ENCODE results near the gene CDC37.

CDC37 gene

DNA sequence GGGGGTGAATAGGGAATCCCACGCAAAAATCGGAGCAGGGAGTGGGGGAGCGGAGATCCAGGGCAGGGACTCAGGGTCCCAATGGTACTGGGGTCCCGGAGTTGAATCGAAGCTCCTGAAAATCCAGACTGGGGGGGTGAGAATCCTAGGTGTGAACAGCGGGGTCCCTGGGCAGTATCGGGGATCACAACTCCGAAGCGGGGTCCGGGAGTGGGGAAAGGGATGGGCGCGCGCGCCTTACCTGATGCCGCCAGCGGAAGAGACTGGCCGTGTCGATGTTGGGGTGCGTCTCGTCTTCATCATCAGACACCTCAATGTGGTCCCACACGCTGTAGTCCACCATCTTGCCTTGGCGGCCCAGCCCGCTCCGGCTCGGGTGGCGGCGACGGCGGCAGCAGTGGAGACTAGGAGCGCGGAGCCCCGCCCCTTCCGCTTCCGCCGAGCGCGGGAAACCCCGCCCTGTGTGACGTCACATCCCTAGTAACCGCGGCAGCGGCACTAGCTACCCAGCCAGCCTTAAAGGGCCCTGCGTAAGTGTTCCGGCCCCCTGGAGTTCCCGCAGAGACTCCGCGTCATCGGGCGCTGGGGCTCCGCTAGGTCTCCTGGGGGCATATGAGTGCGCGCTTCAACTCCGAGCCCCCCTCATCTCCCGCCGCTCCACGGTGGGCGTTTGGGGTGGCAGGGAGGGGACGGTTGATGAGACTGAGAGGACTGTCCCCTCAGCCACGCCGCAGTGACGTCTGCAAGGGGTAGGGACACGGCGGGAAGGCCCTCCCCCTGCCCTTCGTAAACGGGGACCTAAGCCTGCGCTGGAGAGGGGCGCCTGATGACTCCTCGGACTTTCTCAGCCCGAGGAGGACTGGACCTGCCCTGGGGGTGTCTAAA is at the start of gene CDC37:
Gene CDC37 (minus strand): TSS at position 406 of the 885 bp plus-strand sequence. CDS start 63 bp downstream, at position 343.
- DNase-seq: peak; percentile 98

DNA sequence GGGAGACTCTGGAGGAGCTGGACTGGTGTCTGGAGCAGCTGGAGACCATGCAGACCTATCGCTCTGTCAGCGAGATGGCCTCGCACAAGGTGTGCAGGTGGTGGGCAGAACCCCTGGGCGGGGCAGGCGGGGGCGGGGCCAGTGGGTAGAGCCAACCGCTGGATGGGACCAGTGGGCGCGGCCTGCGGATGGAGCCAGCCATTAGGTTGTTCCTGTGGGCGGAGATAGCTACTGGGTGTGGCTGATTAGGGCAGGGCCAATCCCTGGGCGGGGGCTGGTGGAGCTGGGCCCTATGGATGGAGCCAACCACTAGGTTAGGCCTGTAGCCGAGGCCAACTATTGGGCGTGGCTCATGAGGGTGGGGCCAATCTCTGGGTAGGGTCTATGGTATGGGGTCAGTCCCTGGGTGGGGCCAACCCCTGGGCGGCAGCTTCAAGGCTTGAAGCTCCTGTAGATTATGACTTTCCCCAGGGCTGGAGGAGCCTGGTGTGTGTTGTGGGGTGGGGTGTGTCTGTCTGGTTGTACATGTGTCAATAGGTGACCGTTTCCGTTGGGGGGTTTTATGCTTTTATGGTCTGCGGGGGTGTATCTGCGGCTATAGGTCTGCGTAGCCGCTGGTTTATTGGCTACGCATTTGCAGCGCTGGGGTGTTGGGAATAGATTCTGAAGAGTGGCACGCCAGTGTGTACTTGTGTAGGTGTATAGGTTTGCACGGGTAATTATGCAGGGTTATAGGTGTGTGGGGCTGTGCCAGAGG is 47.7 kb upstream of the CDC37 start:
- no peak for DNase-seq

DNA sequence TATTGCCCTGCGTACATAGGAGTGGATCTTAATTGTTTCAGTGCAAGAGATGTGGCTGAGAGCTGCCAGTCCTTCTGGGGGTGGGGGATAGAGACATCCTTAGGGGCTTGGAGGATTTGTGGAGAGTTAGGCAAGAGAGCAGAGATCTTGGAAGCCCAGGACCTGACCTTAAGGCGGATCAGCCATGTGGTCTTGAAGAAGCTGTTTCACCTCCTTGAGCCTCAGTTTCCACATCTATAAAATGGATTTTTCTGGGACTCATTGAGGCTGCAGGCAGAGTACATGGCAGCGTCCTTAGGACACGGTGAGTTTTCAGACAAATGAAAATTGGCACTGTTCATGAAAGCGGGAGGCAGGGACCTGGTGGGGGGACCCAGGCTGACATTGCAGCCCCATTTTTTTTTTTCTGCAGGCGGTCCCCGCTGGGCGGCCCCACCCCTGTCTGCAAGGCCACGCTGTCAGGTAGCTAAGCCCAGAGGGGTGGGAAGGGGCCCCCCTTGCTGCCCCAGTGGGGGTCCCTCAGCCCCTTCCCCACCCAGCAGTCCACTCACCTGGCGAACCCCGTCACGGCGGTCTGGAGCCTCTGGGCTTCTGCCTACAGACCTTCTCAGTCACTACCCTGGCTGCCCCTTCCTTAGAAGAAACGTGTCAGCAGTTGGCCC is 47.0 kb upstream of the CDC37 start:
- DNase-seq: no peak

DNA sequence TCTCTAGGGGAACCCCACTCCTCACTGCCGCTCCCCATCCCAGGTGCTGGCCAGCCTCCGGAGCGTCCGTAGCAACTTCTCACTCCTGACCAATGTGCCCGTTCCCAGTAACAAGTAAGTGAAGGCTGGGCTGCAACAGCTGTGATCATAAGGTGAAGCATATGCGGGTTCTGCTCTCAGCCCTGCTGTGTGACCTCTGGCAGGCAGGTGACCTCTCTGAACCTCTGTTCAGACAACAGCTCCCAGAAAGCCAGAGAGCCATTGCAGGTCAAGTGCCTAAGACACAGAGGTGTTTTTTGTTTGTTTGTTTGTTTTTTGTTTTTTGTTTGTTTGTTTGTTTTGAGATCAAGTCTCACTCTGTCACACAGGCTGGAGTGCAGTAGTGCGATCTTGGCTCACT is 45.7 kb upstream of the CDC37 start:
- DNase-seq: no peak

DNA sequence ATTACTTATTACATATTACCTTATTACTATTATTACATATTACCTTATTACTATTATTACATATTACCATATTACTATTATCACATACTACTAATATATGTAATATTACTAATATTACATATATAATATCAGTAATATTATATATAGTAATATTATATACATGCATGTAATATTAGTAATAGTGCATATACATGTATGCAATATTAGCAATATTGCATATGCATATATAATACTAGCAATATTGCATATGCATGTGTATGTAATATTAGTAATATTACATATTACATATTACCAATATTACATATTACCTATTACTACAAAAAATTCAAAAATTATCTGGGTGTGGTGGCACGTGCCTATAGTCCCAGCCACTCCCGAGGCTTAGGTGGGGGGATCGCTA is 39.4 kb upstream of the CDC37 start:
- DNase-seq: no peak

DNA sequence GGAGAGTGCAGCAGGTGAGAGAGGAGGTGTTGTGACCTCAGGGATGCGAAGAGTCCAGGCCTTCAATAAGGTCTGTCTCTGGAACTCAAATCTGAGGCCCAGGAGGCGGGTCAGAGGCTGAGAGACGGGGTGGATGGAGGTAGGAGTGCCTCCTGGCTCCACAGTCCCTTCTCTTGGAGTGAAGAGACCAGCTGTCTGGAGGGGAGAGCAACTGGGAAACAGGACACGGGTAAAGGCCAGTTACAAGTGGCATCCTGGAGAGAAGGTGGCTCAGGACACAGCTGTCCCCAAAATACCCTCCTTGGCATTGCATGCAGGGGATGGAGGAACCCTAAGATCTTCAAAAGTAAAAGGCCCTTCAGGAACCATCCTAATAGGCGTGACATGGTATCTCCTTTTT is 36.2 kb upstream of the CDC37 start:
- no peak for DNase-seq

DNA sequence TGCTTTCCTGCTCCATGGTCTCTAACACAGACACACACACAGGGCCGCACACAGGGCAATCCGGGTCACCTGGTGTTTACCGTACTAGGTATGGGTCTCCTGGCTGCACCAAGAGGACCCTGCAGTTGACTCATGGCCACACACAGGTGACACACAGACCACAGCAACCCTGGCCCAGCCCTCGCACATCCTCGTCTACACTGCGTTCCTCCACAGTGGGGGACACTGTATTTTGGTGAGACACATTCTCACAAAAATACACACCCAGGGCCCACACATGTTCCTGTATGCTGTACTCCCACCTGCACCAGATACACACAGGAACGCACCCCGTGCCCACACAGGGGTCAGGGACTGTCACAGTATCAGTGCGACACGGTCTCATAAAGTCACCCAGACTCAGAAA is 29.8 kb upstream of the CDC37 start:
- no peak for DNase-seq

DNA sequence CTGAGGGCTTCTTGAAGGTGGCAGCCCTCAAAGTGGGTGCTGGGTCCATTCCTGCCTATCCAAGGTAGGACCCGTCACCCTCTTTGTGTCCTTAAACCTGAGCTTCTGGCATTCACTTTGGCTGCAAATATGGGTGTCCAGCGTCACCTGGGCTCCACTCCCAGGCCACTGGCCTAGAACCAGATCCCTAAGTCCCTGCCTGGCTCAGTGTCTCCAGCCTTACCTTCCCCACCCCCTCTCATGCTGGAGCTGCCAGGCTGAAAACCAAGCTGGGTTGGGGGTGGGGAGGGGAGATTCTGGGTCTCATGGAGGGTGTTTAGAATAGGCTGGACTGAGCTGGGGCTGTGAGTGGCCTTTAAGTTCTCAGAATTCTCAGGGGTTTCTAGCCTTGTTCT is 29.4 kb upstream of the CDC37 start:
- no peak for DNase-seq

DNA sequence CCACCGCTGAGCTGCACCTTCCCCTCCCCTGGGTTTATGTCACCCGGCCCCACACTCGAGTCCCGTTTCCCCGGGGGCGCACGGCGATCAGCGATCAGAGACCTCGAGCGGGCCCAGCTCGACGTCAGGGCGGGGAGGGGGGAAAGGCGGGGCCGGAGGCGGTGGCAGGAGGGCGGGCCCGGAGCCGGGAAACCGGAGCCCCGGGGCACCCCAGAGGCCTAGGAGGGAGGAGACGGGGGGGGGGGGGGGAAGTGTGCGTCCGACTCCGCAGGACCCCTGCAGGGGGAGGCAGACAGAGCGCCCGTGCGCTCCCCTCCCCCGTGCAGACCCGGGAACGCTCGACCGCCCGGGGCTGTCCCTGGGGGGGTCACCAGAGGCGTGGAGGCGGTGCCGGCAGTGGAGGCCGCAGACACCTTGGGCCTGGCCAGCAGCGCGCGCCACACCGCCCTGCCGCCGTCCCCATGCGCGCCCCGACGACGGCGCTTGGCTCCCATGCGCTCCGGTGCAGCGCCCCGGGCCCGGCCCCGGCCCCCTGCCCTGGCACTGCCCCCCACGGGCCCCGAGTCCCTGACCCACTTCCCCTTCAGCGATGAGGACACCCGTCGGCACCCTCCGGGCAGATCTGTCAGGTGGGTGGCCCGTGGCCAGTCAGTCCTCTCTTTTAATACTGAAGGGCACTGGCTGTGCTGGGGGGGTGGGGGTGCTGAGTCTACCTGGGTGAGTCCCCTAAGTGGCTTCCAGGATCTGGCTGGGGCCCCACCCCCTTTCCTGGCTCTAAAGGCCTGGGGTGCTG is 28.8 kb upstream of the CDC37 start:
- peak; percentile 82 to 83 for DNase-seq

DNA sequence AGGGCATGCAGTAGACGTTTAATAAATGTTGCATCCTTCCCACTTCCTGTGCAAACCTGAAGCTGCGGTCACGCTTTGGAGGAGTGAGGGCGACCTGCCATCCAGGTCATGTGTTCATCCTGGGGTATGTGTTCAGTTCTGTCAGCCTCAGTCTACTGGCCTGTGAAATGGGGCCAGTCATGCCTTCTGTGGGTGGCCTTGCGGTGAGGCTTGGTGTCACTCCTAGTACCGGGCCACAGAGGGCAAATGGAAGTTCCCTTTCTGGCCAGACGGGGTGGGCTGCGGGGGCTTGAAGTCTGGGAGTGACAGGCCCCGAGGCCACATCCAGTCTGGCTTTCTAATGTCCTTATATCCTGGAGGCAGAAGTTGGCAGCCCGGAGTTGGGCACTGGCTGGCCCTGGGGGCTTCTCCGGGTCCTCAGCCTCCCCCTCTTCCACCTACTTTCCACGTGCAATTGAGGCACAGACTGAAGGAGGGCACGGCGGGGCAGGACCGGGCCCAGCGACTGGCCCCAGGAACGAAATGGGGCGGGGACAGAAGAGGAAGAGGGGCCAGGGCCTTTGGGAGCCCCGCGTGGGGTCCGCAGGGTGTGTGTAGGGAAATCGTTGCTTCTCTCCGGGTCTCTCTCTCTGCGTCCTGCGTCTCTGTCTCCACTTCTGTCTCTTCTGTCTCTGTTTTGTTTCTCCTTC is 28.1 kb upstream of the CDC37 start:
- DNase-seq: peak; percentile 75 to 76

DNA sequence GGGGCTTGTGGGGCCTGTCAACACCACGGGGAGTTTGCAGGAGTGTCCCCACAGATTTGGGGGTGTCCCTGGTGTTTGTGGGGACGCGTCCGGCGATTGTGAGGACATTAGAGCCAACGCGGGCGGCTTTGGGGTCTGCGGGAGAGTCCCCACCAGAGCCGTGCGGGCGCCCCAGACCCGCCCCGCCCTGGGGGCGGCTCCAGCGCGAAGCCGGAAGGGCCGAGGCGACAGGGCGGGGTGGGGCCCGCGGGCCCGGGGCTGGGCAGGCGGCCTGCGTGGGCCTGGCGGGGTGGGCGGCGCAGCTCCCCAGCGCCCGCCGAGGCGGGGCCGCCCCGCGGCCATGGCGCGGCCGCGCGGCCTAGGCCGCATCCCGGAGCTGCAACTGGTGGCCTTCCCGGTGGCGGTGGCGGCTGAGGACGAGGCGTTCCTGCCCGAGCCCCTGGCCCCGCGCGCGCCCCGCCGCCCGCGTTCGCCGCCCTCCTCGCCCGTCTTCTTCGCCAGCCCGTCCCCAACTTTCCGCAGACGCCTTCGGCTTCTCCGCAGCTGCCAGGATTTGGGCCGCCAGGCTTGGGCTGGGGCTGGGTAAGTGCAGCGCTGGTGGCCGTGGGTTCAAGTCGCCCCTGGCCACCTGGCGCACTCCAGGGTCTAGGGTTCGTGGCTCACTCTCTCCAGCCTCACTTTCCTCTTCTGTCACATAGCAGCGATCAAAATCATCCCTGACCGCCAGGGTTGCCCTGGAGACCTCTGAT is 27.3 kb upstream of the CDC37 start:
- peak in 1 of 2 donors; percentile 28 for DNase-seq

DNA sequence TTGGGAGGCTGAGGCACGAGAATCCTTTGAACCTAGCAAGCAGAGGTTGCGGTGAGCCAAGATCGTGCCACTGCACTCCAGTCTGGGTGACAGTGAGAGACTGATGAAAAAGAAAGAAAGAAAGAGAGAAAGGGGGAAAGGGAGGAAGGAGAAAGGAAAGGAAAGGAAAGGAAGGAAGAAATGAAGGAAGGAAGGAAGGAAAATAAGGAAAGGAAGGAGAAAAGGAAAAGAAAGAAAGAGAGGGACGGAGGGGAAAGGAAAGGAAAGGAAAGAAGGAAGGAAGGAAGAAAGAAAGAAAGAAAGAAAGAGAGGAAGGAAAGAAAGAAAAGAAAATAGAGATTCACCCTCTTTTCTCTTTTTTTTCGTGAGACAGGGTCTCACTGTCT is 25.6 kb upstream of the CDC37 start:
- no peak for DNase-seq

DNA sequence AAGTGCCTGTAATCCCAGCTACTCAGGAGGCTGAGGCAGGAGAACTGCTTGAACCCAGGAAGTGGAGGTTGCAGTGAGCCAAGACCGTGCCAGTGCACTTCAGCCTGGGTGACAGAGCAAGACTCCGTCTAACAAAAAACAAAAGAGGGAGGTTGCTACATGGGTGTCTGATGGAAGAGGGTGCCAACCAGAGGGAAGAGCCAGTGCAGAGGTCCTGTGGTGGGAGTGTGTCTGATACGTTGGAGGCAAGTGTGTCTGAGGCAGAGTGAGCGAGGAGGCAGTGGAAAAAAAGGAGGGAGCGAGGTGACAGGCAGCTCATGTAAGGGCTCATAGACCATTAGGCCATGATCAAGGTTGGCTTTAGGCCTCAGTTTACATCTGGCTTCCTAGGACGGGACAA is 23.8 kb upstream of the CDC37 start:
- DNase-seq: no peak

DNA sequence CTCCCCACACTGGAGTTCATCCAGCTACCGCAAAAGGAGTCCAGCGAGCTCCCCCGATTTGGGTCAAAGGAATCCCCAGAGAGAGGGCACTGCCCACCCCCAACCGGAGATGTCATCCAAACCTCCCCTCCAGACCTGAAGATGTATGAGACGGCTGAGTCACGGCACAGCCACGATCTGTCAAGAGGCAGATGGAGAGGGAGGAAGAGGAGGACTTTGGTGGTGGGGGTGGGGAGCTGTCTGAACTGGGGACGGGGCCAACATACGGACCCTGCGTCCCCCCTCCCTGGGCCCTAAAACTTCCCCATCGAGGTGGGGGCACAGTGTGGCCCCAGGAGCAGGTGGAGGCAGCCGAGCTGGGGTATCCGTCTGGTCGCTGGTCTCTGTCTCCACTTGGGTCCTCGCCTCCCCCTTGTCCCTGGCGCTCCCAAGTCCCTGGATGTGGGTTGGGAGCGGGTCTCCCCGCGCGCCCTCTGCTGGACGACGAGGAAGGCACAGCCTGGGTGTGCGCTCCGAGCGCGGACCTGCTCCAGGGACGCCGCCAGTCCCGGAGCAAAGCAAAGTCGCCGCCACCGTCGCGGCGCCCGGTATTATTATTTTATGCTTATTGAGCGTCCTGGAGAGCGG is 20.8 kb upstream of the CDC37 start:
- peak; percentile 71 to 74 for DNase-seq

DNA sequence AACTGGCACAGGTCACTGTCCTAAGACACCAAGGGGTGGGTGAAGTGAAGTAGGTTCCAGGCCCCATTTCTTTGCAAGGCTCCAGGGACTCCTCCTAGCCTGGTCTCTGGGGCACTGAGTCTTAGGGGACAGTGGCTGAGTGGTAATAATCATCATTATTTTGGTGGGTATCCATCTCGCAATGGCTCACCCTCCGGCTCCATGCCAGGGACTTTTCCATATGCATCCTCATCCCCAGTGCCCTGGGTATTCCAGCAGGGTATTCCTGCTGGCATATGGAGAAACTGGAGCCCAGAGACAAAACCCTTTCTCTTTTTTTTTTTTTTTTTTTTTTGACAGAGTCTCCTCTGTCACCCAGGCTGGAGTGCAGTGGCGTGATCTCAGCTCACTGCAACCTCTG is 19.5 kb upstream of the CDC37 start:
- DNase-seq: no peak

DNA sequence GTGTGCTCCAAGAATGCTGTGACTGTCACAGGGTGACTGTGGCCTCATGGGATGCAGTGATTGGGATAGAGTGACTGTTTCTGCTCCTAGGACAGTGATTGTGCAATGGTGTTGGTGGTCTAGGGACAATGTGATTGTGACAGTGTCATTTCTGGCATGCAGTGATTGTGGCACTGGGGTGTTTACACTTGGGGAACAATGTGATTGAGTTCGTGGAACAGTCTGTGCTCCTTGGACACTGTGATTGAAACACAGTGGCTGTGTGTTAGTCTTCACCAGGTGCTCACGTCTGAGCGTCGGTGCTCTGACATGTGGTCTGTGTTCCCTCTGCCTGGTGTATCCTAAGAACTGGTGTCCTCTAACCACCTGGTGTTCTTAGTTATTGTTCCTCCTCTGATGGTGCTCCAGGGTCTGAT is 18.7 kb upstream of the CDC37 start:
- peak in 1 of 2 donors; percentile 51 for DNase-seq

DNA sequence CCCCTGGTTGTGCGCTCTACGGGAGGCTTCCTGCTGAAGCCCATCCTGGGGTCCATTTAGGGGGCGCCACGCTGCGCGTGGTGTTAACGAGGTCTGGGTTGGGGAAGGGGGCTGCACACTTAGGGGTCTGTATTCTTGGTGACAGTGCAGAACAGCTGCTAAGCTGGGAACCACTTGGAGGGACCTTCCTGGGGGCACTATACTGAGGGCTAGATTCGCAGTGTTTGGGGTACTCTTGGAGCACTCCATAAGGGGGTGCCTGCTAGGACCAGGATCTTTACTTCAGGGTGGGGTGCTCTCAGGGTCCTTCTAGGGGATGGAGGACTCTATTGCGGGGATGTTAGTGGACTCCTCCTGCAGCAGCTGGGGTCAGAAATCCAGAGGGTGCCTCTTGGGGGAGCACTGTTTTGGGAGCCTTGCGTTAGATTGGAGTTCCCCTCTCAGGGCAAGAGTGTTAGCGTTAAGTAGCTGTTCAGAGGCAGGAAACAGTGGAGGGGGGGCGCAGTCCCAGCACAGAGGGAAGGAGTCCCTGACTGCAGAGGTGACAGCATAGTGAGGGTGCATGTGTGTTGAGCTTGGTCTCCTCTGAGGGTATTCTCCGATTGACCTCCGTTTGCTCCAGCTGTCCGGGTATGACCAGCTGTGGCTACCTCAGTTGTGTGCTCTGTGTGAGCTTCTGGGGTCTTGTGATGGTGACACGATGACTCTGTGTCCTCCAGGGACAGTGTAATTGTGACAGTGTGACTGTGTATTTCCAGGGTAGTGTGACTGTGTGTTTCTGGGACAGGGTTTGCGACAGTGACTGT is 18.1 kb upstream of the CDC37 start:
- DNase-seq: peak in 1 of 2 donors; percentile 48

DNA sequence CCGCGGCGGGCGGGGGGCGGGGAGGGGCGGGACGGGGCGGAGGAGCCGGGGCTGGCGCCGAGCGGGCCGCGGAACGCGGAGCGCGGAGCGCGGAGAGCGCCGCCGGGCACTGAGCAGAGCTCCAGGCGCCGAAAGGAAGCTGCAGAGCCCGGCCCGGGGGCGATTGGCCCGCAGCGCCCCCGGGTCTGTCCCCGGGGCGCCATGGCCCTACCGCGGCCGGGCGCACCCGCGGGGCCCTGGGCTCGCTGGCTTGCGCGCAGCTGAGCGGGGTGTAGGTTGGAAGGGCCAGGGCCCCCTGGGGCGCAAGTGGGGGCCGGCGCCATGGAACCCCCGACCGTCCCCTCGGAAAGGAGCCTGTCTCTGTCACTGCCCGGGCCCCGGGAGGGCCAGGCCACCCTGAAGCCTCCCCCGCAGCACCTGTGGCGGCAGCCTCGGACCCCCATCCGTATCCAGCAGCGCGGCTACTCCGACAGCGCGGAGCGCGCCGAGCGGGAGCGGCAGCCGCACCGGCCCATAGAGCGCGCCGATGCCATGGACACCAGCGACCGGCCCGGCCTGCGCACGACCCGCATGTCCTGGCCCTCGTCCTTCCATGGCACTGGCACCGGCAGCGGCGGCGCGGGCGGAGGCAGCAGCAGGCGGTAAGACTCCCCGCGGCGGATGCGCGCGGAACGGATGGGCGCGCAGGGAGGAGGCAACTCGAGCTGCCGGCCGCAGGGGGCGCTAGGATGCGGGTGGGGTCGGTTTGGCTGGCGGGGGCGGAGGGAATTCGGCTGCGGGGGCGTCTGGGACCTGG is 17.3 kb upstream of the CDC37 start, which contains the start of gene PDE4A:
Gene PDE4A (plus strand): TSS at position 95 of the 796 bp plus-strand sequence. CDS start 227 bp downstream, at position 322.
- DNase-seq: peak; percentile 58 to 62

All from CD4-positive, alpha-beta T cell treated with Interleukin-4 for 1 hour (primary cell).